ENCODE results near the gene ABCC3. TPM values are rescaled to one million over a fixed set of nuclear protein-coding genes. Genes with fewer than 3 reads are reported as not detected.

The ABCC3 gene, protein sequence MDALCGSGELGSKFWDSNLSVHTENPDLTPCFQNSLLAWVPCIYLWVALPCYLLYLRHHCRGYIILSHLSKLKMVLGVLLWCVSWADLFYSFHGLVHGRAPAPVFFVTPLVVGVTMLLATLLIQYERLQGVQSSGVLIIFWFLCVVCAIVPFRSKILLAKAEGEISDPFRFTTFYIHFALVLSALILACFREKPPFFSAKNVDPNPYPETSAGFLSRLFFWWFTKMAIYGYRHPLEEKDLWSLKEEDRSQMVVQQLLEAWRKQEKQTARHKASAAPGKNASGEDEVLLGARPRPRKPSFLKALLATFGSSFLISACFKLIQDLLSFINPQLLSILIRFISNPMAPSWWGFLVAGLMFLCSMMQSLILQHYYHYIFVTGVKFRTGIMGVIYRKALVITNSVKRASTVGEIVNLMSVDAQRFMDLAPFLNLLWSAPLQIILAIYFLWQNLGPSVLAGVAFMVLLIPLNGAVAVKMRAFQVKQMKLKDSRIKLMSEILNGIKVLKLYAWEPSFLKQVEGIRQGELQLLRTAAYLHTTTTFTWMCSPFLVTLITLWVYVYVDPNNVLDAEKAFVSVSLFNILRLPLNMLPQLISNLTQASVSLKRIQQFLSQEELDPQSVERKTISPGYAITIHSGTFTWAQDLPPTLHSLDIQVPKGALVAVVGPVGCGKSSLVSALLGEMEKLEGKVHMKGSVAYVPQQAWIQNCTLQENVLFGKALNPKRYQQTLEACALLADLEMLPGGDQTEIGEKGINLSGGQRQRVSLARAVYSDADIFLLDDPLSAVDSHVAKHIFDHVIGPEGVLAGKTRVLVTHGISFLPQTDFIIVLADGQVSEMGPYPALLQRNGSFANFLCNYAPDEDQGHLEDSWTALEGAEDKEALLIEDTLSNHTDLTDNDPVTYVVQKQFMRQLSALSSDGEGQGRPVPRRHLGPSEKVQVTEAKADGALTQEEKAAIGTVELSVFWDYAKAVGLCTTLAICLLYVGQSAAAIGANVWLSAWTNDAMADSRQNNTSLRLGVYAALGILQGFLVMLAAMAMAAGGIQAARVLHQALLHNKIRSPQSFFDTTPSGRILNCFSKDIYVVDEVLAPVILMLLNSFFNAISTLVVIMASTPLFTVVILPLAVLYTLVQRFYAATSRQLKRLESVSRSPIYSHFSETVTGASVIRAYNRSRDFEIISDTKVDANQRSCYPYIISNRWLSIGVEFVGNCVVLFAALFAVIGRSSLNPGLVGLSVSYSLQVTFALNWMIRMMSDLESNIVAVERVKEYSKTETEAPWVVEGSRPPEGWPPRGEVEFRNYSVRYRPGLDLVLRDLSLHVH (N-terminal part only)
- 0.11 and 0.52 TPM in 2 replicates for total RNA-seq

DNA sequence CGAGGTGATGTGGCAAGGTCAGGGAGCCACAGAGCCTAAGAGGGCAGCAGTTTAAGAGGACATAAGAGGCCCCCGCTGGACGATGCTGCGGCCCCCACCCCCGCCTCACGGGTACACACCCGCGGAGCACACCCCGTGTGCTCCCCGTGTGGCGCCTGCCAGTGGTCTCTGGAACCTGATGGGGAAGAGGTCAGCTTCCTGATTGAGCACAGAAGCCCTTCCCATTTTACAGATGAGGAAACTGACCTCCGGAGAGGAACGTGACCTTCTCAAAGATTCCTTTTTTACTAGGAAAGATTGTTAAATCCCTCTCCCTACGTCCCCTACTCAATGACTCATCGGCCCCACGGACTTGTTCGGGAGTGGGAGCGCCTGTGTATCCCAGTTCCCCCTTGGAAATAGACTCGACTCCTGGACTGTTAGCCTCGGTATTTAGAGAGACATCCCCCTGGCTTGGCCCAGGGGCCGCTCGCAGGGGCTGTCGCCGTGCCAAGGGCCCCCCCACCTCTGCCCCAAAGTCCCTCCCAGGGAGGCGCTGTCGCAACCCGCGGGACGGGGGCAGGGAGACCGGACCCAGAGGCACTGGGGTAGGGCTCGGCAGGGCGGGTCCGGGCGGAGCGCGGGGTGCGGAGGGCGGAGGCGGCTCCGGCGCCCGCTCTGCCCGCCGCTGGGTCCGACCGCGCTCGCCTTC, at the start of gene ABCC3:
ABCC3 (plus strand) TSS at position 658 of the 691 bp plus-strand sequence. CDS start 56 bp downstream, outside the sequence.

GRCh38 chr17:50707289-50708049, 72.8 kb downstream of the ABCC3 start, which contains the start of gene ANKRD40:
Gene ANKRD40 (minus strand): TSS chr17:50707914. CDS start chr17:50707654, 260 bp downstream.

DNA sequence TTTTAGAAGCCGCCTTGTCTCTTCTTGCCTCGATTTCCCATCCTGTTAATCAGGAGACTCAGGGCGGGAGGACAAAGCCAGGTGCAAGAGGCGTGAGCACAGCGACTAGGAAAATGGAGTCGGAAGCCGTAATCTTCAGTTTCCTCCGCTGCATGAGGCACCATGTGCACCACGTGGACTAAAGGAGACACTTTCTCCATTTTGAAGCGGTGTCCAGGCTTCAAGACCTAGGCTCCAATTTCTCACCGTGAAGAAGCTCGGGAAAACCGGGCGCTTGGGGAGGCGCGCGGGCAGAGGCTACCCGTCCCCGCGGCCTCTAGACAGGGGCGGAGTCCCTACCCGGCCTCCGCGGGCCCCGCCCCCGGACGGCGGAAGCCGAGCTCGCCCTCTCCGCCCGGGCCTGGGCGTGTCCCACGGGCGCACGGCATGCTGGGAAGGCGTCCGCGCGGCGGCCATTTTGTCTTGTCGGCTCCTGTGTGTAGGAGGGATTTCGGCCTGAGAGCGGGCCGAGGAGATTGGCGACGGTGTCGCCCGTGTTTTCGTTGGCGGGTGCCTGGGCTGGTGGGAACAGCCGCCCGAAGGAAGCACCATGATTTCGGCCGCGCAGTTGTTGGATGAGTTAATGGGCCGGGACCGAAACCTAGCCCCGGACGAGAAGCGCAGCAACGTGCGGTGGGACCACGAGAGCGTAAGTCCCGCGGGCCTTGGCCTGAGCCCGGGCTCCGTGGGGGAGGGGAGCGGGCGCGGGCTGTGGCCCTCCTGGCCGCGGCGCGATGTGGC, 84.7 kb downstream of the ABCC3 start, which contains the start of gene LUC7L3:
LUC7L3 (plus strand) TSS at position 460 of the 780 bp plus-strand sequence; CDS start at position 590, 130 bp downstream.

Other genes with a start within 250 kb of the ABCC3 start
- 86.5 and 86.7 TPM in 2 replicates for gene LRRC59, start 237.4 kb upstream of the ABCC3 start, total RNA-seq
- gene ACSF2, start 208.7 kb upstream of the ABCC3 start, total RNA-seq: 6.1 and 8.3 TPM in 2 replicates
- not detected in 2 replicates for gene CHAD, start 166.0 kb upstream of the ABCC3 start, total RNA-seq
- 15.0 and 16.5 TPM in 2 replicates for gene RSAD1, start 156.0 kb upstream of the ABCC3 start, total RNA-seq
- gene MYCBPAP, start 126.4 kb upstream of the ABCC3 start, total RNA-seq: 0.11 and 0.77 TPM in 2 replicates
- under 0.01 TPM in 2 replicates for gene EPN3, start 102.1 kb upstream of the ABCC3 start, total RNA-seq
- 21.6 and 31.0 TPM in 2 replicates for gene SPATA20, start 87.7 kb upstream of the ABCC3 start, total RNA-seq
- gene CACNA1G, start 74.2 kb upstream of the ABCC3 start, total RNA-seq: not detected in 2 replicates
- 30.9 and 35.8 TPM in 2 replicates for gene ANKRD40, start 73.0 kb downstream of the ABCC3 start, total RNA-seq
- 16.8 and 23.6 TPM in 2 replicates for gene LUC7L3, start 84.7 kb downstream of the ABCC3 start, total RNA-seq
- gene ANKRD40CL, start 132.6 kb downstream of the ABCC3 start, total RNA-seq: not detected in 2 replicates
- gene WFIKKN2, start 200.7 kb downstream of the ABCC3 start, total RNA-seq: not detected in 2 replicates
- 2.9 and 11.7 TPM in 2 replicates for gene TOB1, start 231.5 kb downstream of the ABCC3 start, total RNA-seq

Measured in dermis lymphatic vessel endothelial cell (primary cell).